OCI-LY3 (cell line): ENCODE data around the gene COL26A1.

ENCODE experiments used
- H2AFZ ChIP-seq: fragments of 200-600, 300-600 bp; shearing (Covaris generic); 2 replicates; pipeline ENCODE4 v1.6.0; 2014; ENCODE audit warnings: antibody characterized with exemption, low read depth, low read length
- H3K27ac ChIP-seq: fragments of 200-600, 300-600 bp; sonication (generic); 2 replicates; pipeline ENCODE4 v1.5.1; 2014; ENCODE audit warnings: mild to moderate bottlenecking, low read length, moderate library complexity, mixed read lengths
- H3K27me3 ChIP-seq: fragments of 200-600, 300-600 bp; sonication (generic); 2 replicates; pipeline ENCODE4 v1.6.1; 2014; ENCODE audit warnings: low read depth, low read length, mixed read lengths
- H3K36me3 ChIP-seq: fragments of 200-600, 300-600 bp; sonication (generic); replicated peaks from 2 replicates; pipeline ENCODE3; 2014; ENCODE audit warnings: low read depth, low read length, mixed read lengths
- H3K4me1 ChIP-seq: fragments of 300-600, 200-600 bp; sonication (generic); 2 replicates; pipeline ENCODE4 v1.6.1; 2014; ENCODE audit warnings: low read length, mixed read lengths
- H3K4me2 ChIP-seq: fragments of 200-600, 300-600 bp; sonication (generic); 2 replicates; pipeline ENCODE4 v1.6.1; 2014; ENCODE audit warnings: low read length, mixed read lengths
- H3K4me3 ChIP-seq: fragments of 300-600, 200-600 bp; sonication (generic); 2 replicates; pipeline ENCODE4 v1.5.1; 2014; ENCODE audit warnings: antibody characterized with exemption, mild to moderate bottlenecking, low read length, moderate library complexity
- H3K79me2 ChIP-seq: fragments of 300-600, 200-600 bp; shearing (Covaris generic); 2 replicates; pipeline ENCODE4 v1.6.1; 2014; ENCODE audit warnings: mild to moderate bottlenecking, low read length, mixed read lengths
- H3K9ac ChIP-seq: fragments of 300-600, 200-600 bp; shearing (Covaris generic); 2 replicates; pipeline ENCODE4 v1.6.0; 2014; ENCODE audit warnings: mild to moderate bottlenecking, low read length, moderate library complexity
- H3K9me3 ChIP-seq: fragments of 200-600, 300-600 bp; shearing (Covaris generic); 2 replicates; pipeline ENCODE4 v1.6.1; 2014; ENCODE audit warnings: low read length, mixed read lengths; ENCODE audit not compliant: insufficient read depth
- H4K20me1 ChIP-seq: fragments of 200-600, 300-600 bp; sonication (generic); 2 replicates; pipeline ENCODE4 v1.6.1; 2016; ENCODE audit warnings: low read length, mixed read lengths; ENCODE audit not compliant: insufficient read depth
- EZH2phosphoT487 ChIP-seq: fragments of 200-600 bp; shearing (Covaris generic); IDR thresholded peaks from 2 replicates; pipeline ENCODE4 v1.6.1; 2018; ENCODE audit warnings: antibody characterized with exemption, mixed run types, low read depth
- TF ChIP-seq, protein P1 (sequence below): fragments of 200-600, 300-600 bp; sonication (generic); IDR thresholded peaks from 2 replicates; pipeline ENCODE4 v1.5.1; 2014; ENCODE audit warnings: antibody characterized with exemption, low read length, low read depth

COL26A1 gene

GRCh38 chr7:101465131-101465530, 102.5 kb downstream of the COL26A1 start:
- Histone ChIP-seq H3K9me3 (no peaks in the 10 kb centered on the region), H2AFZ (no peak overlapping the region)
- TF ChIP-seq, protein P1, sequence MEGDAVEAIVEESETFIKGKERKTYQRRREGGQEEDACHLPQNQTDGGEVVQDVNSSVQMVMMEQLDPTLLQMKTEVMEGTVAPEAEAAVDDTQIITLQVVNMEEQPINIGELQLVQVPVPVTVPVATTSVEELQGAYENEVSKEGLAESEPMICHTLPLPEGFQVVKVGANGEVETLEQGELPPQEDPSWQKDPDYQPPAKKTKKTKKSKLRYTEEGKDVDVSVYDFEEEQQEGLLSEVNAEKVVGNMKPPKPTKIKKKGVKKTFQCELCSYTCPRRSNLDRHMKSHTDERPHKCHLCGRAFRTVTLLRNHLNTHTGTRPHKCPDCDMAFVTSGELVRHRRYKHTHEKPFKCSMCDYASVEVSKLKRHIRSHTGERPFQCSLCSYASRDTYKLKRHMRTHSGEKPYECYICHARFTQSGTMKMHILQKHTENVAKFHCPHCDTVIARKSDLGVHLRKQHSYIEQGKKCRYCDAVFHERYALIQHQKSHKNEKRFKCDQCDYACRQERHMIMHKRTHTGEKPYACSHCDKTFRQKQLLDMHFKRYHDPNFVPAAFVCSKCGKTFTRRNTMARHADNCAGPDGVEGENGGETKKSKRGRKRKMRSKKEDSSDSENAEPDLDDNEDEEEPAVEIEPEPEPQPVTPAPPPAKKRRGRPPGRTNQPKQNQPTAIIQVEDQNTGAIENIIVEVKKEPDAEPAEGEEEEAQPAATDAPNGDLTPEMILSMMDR = no peak
- no peak for TF ChIP-seq EZH2phosphoT487

GRCh38 chr7:101465576-101466196, 103.0 kb downstream of the COL26A1 start:
- H3K36me3 ChIP-seq = no peaks in the 10 kb centered on the region
- H3K79me2 ChIP-seq = no peaks in the 10 kb centered on the region
- no peak overlapping the region for H3K4me2 ChIP-seq
- no peak overlapping the region for H3K9ac ChIP-seq
- H4K20me1 ChIP-seq = no peaks in the 10 kb centered on the region
- H3K4me1 ChIP-seq = no peaks in the 10 kb centered on the region
- H3K4me3 ChIP-seq = no peak overlapping the region
- no peak overlapping the region for H2AFZ ChIP-seq
- no peak overlapping the region for H3K27ac ChIP-seq
- no peaks in the 10 kb centered on the region for H3K9me3 ChIP-seq
- no peak for TF ChIP-seq EZH2phosphoT487
- TF ChIP-seq, protein P1 = no peak
- no peaks in the 10 kb centered on the region for H3K27me3 ChIP-seq

More at GRCh38 chr7:101465131-101465530, 102.5 kb downstream of the COL26A1 start:
- H4K20me1 ChIP-seq = no peaks in the 10 kb centered on the region
- H3K4me1 ChIP-seq = no peaks in the 10 kb centered on the region
- H3K36me3 ChIP-seq = no peaks in the 10 kb centered on the region
- no peaks in the 10 kb centered on the region for H3K79me2 ChIP-seq
- no peak overlapping the region for H3K9ac ChIP-seq
- H3K4me2 ChIP-seq = no peak overlapping the region
- H3K27me3 ChIP-seq = no peaks in the 10 kb centered on the region
- no peak overlapping the region for H3K27ac ChIP-seq
- no peak overlapping the region for H3K4me3 ChIP-seq

DNA sequence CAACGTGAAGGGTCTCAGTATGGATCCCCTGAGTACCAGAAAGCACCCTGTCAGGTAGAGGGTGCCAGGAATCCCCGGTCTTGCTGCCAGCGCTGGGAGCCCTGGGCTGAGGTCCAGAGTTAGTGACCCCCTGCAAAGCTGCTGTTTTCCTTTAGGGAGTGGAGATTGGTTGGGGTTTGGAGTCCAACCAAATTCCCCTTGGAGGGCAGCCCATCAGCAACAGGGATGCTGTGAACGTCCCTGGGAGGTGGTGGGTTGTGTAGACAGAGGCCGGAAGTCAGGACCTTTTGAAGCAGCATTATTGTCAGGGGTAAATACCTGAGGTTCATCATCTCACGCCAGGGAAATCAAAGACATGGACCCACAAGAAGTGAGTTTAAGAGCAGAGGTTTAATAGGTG, 104.2 kb downstream of the COL26A1 start:
- no peak for TF ChIP-seq EZH2phosphoT487
- TF ChIP-seq, protein P1 = no peak
- H3K4me3 ChIP-seq = no peak overlapping the region
- no peak overlapping the region for H3K4me2 ChIP-seq
- no peaks in the 10 kb centered on the region for H3K4me1 ChIP-seq
- no peaks in the 10 kb centered on the region for H3K36me3 ChIP-seq
- H4K20me1 ChIP-seq = no peaks in the 10 kb centered on the region
- no peaks in the 10 kb centered on the region for H3K79me2 ChIP-seq
- no peak overlapping the region for H3K9ac ChIP-seq
- no peak overlapping the region for H2AFZ ChIP-seq
- H3K27ac ChIP-seq = no peak overlapping the region
- no peaks in the 10 kb centered on the region for H3K27me3 ChIP-seq
- H3K9me3 ChIP-seq = no peaks in the 10 kb centered on the region

- TF ChIP-seq, protein P1 = no peak
- no peak for TF ChIP-seq EZH2phosphoT487
- no peaks in the 10 kb centered on the region for H3K4me1 ChIP-seq
- no peaks in the 10 kb centered on the region for H3K79me2 ChIP-seq
- no peaks in the 10 kb centered on the region for H4K20me1 ChIP-seq
- no peak overlapping the region for H3K4me3 ChIP-seq
- H2AFZ ChIP-seq = no peak overlapping the region
- H3K27ac ChIP-seq = no peak overlapping the region
- no peaks in the 10 kb centered on the region for H3K9me3 ChIP-seq
- no peaks in the 10 kb centered on the region for H3K36me3 ChIP-seq
- no peak overlapping the region for H3K4me2 ChIP-seq
- H3K9ac ChIP-seq = no peak overlapping the region
- H3K27me3 ChIP-seq = no peaks in the 10 kb centered on the region
Measured at GRCh38 chr7:101468546-101469275, 106.0 kb downstream of the COL26A1 start.
